ENCODE results near the gene FOSL2. TPM values are rescaled to one million over a fixed set of nuclear protein-coding genes. Genes with fewer than 3 reads are reported as not detected.

FOSL2 gene
- total RNA-seq, 1 experiment from 2014 or later = 141 TPM

GRCh38 chr2:28444956-28445355 lies 52.3 kb downstream of the FOSL2 start:
- H3K4me3 Mint-ChIP-seq (ENCODE audit: unreplicated experiment) = no peak overlapping the region
- TF ChIP-seq CTCF (IDR thresholded peaks at IDR 0.05; ENCODE audit: unreplicated experiment) = no peak
- POLR2A ChIA-PET = interaction anchor here (0.7 to 7.9 kb wide), 22 partner anchors 8 to 739 kb away, joined by 3 to 93 read pairs (median 6); partner anchors contain the start of genes FOSL2 and PPP1CB
- H3K27ac Mint-ChIP-seq (ENCODE audit: low read depth, unreplicated experiment) = no peak overlapping the region
- BruUV-seq (replicated peaks) = no TSS peak
- peak; percentile 81 for DNase-seq (ENCODE audit: unreplicated experiment)
- H3K36me3 Mint-ChIP-seq (ENCODE audit: insufficient read depth, unreplicated experiment) = no peaks in the 10 kb centered on the region
- peaks cover 49% of the 10 kb centered on the region for H3K4me1 Mint-ChIP-seq (ENCODE audit: insufficient read depth, unreplicated experiment)
- peaks cover 10% of the 10 kb centered on the region for H3K9me3 Mint-ChIP-seq (ENCODE audit: unreplicated experiment)
- CTCF ChIA-PET = interaction anchor here (0.5 to 0.6 kb wide), 3 partner anchors 30 to 671 kb away, joined by 3 to 4 read pairs (median 3); no protein-coding TSS in a partner anchor
- no peaks in the 10 kb centered on the region for H3K27me3 Mint-ChIP-seq (ENCODE audit: insufficient read depth, unreplicated experiment)
- intact Hi-C loops (cut with micrococcal nuclease) = loop anchor here (5.0 kb wide), 1 partner anchor 488 kb away; no protein-coding TSS in a partner anchor

- POLR2A ChIA-PET = interaction anchor here (0.6 to 7.9 kb wide), 21 partner anchors 9 to 1076 kb away, joined by 3 to 93 read pairs (median 5); partner anchors contain the start of genes EIF2B4 and FOSL2
- Mint-ChIP-seq H3K9me3 (ENCODE audit: unreplicated experiment) (peaks cover 10% of the 10 kb centered on the region), H3K4me3 (ENCODE audit: unreplicated experiment) (peak overlapping the region; percentile 20), H3K4me1 (ENCODE audit: insufficient read depth, unreplicated experiment) (peaks cover 54% of the 10 kb centered on the region), H3K36me3 (ENCODE audit: insufficient read depth, unreplicated experiment) (no peaks in the 10 kb centered on the region), H3K27me3 (ENCODE audit: insufficient read depth, unreplicated experiment) (no peaks in the 10 kb centered on the region), H3K27ac (ENCODE audit: low read depth, unreplicated experiment) (peak overlapping the region; percentile 11)
- intact Hi-C loops (cut with micrococcal nuclease) = loop anchor here (5.0 kb wide), 1 partner anchor 488 kb away; no protein-coding TSS in a partner anchor
- CTCF ChIA-PET = interaction anchor here (0.6 to 0.7 kb wide), 2 partner anchors 9 to 816 kb away, joined by 3 read pairs; no protein-coding TSS in a partner anchor
- peak; percentile 99 for DNase-seq (ENCODE audit: unreplicated experiment)
- TF ChIP-seq CTCF (IDR thresholded peaks at IDR 0.05; ENCODE audit: unreplicated experiment) = no peak
- no TSS peak for BruUV-seq (replicated peaks)
Observed at GRCh38 chr2:28445448-28446258, 53.0 kb downstream of the FOSL2 start.

GRCh38 chr2:28446531-28446930 lies 53.9 kb downstream of the FOSL2 start:
- H3K27ac Mint-ChIP-seq (ENCODE audit: low read depth, unreplicated experiment) = peak overlapping the region; percentile 11
- intact Hi-C loops (cut with micrococcal nuclease) = loop anchor here (5.0 kb wide), 1 partner anchor 489 kb away; no protein-coding TSS in a partner anchor
- POLR2A ChIA-PET = interaction anchor here (0.6 to 7.9 kb wide), 22 partner anchors 10 to 739 kb away, joined by 3 to 93 read pairs (median 5); partner anchors contain the start of gene FOSL2
- DNase-seq (ENCODE audit: unreplicated experiment) = no peak
- BruUV-seq (replicated peaks) = no TSS peak
- peaks cover 53% of the 10 kb centered on the region for H3K4me1 Mint-ChIP-seq (ENCODE audit: insufficient read depth, unreplicated experiment)
- no peak for TF ChIP-seq CTCF (IDR thresholded peaks at IDR 0.05; ENCODE audit: unreplicated experiment)
- H3K36me3 Mint-ChIP-seq (ENCODE audit: insufficient read depth, unreplicated experiment) = no peaks in the 10 kb centered on the region
- H3K4me3 Mint-ChIP-seq (ENCODE audit: unreplicated experiment) = no peak overlapping the region
- peaks cover 7% of the 10 kb centered on the region for H3K9me3 Mint-ChIP-seq (ENCODE audit: unreplicated experiment)
- CTCF ChIA-PET = interaction anchor here (0.6 to 1.8 kb wide), 3 partner anchors 37 to 723 kb away, joined by 3 to 5 read pairs (median 4); no protein-coding TSS in a partner anchor
- no peaks in the 10 kb centered on the region for H3K27me3 Mint-ChIP-seq (ENCODE audit: insufficient read depth, unreplicated experiment)

- intact Hi-C loops (cut with micrococcal nuclease) = loop anchor here (5.0 kb wide), 1 partner anchor 490 kb away; no protein-coding TSS in a partner anchor
- Mint-ChIP-seq H3K4me3 (ENCODE audit: unreplicated experiment) (no peak overlapping the region), H3K9me3 (ENCODE audit: unreplicated experiment) (peaks cover 2% of the 10 kb centered on the region), H3K4me1 (ENCODE audit: insufficient read depth, unreplicated experiment) (peaks cover 47% of the 10 kb centered on the region), H3K36me3 (ENCODE audit: insufficient read depth, unreplicated experiment) (no peaks in the 10 kb centered on the region), H3K27ac (ENCODE audit: low read depth, unreplicated experiment) (no peak overlapping the region), H3K27me3 (ENCODE audit: insufficient read depth, unreplicated experiment) (no peaks in the 10 kb centered on the region)
- POLR2A ChIA-PET = interaction anchor here (0.6 to 7.9 kb wide), 13 partner anchors 10 to 744 kb away, joined by 3 to 93 read pairs (median 5); partner anchors contain the start of gene FOSL2
- CTCF ChIA-PET = interaction anchor here (0.6 to 1.8 kb wide), 3 partner anchors 38 to 723 kb away, joined by 3 to 5 read pairs (median 4); no protein-coding TSS in a partner anchor
- TF ChIP-seq CTCF (IDR thresholded peaks at IDR 0.05; ENCODE audit: unreplicated experiment) = no peak
- DNase-seq (ENCODE audit: unreplicated experiment) = no peak
- no TSS peak for BruUV-seq (replicated peaks)
Observed at GRCh38 chr2:28447086-28447485, 54.4 kb downstream of the FOSL2 start.

Measured in MCF 10A (cell line).